Peyer's patch (tissue), 4 donors: ENCODE data around the gene UQCRC1. TPM values are rescaled to one million over a fixed set of nuclear protein-coding genes. Genes with fewer than 3 reads are reported as not detected.

ENCODE experiments used
- DNase-seq, 3 donors: peaks; one replicate each; pipeline ENCODE4 v3.0.0-alpha.2; 2017 to 2019
- H3K27ac ChIP-seq, 4 donors: fragments of 200-600 bp; sonication (generic); one replicate each; pipeline ENCODE4 v1.5.1; 2016 to 2019
- H3K27me3 ChIP-seq, 2 donors: fragments of 200-600 bp; sonication (generic); one replicate each; pipeline ENCODE4 v1.5.1; 2019
- H3K36me3 ChIP-seq, 3 donors: fragments of 200-600 bp; sonication (generic); one replicate each; pipeline ENCODE4 v1.5.1; 2016 to 2019
- H3K4me1 ChIP-seq, 4 donors: fragments of 200-600 bp; sonication (generic); one replicate each; pipeline ENCODE4 v1.5.1; 2016 to 2019
- H3K4me3 ChIP-seq, 4 donors: fragments of 200-600 bp; sonication (generic); 1 replicate in 3 of 4; 2 replicates in 1 of 4; pipeline ENCODE4 v1.5.1; 2016 to 2019; ENCODE audit warnings: mild to moderate bottlenecking in 1 of 4
- H3K9me3 ChIP-seq, 4 donors: fragments of 200-600 bp; sonication (generic); one replicate each; pipeline ENCODE4 v1.5.1; 2016 to 2019; ENCODE audit warnings: mild to moderate bottlenecking in 1 of 4
- POLR2A ChIP-seq, 2 donors: fragments of 450-650 bp; IDR thresholded peaks; one replicate each; pipeline ENCODE4 v1.5.1; 2017; ENCODE audit warnings: antibody characterized with exemption in 2 of 2, mild to moderate bottlenecking in 2 of 2, moderate library complexity in 2 of 2
- total RNA-seq, 4 donors: library from RNA; depleted of rRNA; stranded (reverse); fragments of >200 nt; gene quantifications; one replicate each; pipeline ENCODE4 v1.1.0, GENCODE V29; 2016
- TF ChIP-seq, protein P1 (sequence below), 6 experiments: fragments of 450-650 bp in 4 of 6; fragments of 200-600 bp in 2 of 6; sonication (generic) in 1 of 6; IDR thresholded peaks; one replicate each; pipeline ENCODE4 v1.5.1; 2017 to 2019; ENCODE audit warnings: antibody characterized with exemption in 6 of 6, mild to moderate bottlenecking in 3 of 6, moderate library complexity in 1 of 6

Gene UQCRC1
- 100 to 1,000 TPM; 313 to 857 (median 761) TPM for total RNA-seq

GRCh38 chr3:48609088-48610005 lies at the start of gene UQCRC1:
UQCRC1 (minus strand) TSS chr3:48609646; CDS start chr3:48609620, 26 bp downstream.
- H3K9me3 ChIP-seq, result no peaks in the 10 kb centered on the region
- H3K4me1 ChIP-seq, result peaks cover 0 to 10% (median 0%) of the 10 kb centered on the region in 4 donors
- H3K27ac ChIP-seq, result peak within 1 kb of the TSS; percentile 78 to 96 (median 88)
- peaks cover 0 to 34% (median 0%) of the 10 kb centered on the region in 3 donors for H3K36me3 ChIP-seq
- H3K4me3 ChIP-seq, result peak within 1 kb of the TSS; percentile 82 to 100 (median 86)
- no peaks in the 10 kb centered on the region for H3K27me3 ChIP-seq
- TF ChIP-seq, protein P1, sequence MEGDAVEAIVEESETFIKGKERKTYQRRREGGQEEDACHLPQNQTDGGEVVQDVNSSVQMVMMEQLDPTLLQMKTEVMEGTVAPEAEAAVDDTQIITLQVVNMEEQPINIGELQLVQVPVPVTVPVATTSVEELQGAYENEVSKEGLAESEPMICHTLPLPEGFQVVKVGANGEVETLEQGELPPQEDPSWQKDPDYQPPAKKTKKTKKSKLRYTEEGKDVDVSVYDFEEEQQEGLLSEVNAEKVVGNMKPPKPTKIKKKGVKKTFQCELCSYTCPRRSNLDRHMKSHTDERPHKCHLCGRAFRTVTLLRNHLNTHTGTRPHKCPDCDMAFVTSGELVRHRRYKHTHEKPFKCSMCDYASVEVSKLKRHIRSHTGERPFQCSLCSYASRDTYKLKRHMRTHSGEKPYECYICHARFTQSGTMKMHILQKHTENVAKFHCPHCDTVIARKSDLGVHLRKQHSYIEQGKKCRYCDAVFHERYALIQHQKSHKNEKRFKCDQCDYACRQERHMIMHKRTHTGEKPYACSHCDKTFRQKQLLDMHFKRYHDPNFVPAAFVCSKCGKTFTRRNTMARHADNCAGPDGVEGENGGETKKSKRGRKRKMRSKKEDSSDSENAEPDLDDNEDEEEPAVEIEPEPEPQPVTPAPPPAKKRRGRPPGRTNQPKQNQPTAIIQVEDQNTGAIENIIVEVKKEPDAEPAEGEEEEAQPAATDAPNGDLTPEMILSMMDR (IDR thresholded peaks at IDR 0.05), result peak; percentile 50 to 97 (median 90)
- TF ChIP-seq POLR2A (IDR thresholded peaks at IDR 0.05), result peak; percentile 82 to 93
- peak; percentile 85 to 95 (median 93) for DNase-seq

GRCh38 chr3:48656841-48657281 lies 47.4 kb upstream of the UQCRC1 start:
- Histone ChIP-seq H3K36me3 (no peaks in the 10 kb centered on the region), H3K27ac (peak overlapping the region; percentile 62 to 84 (median 74)), H3K27me3 (peaks cover 0 to 5% of the 10 kb centered on the region in 2 donors), H3K4me3 (peak overlapping the region; percentile 47 to 81 (median 72)), H3K4me1 (peaks cover 0 to 30% (median 8%) of the 10 kb centered on the region in 4 donors), H3K9me3 (no peaks in the 10 kb centered on the region)
- TF ChIP-seq POLR2A (IDR thresholded peaks at IDR 0.05), result no peak
- TF ChIP-seq, protein P1 (IDR thresholded peaks at IDR 0.05), result no peak
- DNase-seq, result no peak

- no peak for TF ChIP-seq POLR2A (IDR thresholded peaks at IDR 0.05)
- TF ChIP-seq, protein P1 (IDR thresholded peaks at IDR 0.05), result peak; percentile 66 to 87 (median 80)
- DNase-seq, result peak; percentile 83 to 91 (median 87)
- Histone ChIP-seq H3K4me3 (peak overlapping the region; percentile 47 to 81 (median 72)), H3K9me3 (no peaks in the 10 kb centered on the region), H3K4me1 (peaks cover 0 to 24% (median 5%) of the 10 kb centered on the region in 4 donors), H3K27me3 (peaks cover 0 to 3% of the 10 kb centered on the region in 2 donors), H3K36me3 (no peaks in the 10 kb centered on the region), H3K27ac (peak overlapping the region; percentile 62 to 84 (median 74))
Measured at GRCh38 chr3:48656061-48656840, 46.8 kb upstream of the UQCRC1 start.

GRCh38 chr3:48655606-48656005 lies 46.2 kb upstream of the UQCRC1 start:
- Histone ChIP-seq H3K36me3 (no peaks in the 10 kb centered on the region), H3K9me3 (no peaks in the 10 kb centered on the region), H3K4me3 (peak overlapping the region; percentile 47 to 81 (median 72)), H3K27ac (peak overlapping the region; percentile 62 to 84 (median 74)), H3K4me1 (peaks cover 0 to 21% (median 2%) of the 10 kb centered on the region in 4 donors), H3K27me3 (no peaks in the 10 kb centered on the region)
- TF ChIP-seq, protein P1 (IDR thresholded peaks at IDR 0.05), result no peak
- TF ChIP-seq POLR2A (IDR thresholded peaks at IDR 0.05), result no peak
- DNase-seq, result peak in 2 of 3 donors; percentile 72 to 80

DNA sequence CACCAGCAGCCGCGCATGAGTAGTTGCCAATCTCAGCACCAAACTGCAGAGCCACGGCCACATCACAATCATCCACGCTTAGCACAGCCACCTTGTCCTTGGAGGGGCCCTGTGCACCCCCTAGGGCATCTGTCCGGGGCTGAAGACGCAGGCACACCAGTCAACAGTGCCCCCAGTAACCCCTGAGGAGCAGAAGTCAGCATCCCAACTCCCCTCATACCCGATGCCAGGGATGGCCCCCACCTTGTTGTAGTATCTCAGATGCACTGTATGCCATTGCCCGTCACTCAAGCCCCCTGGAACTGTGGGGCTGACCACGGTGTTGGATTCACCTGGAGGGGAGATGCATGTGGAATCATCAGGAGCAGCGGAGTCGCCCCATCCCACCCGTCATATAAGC lies 45.6 kb upstream of the UQCRC1 start:
- DNase-seq, result no peak

More for the DNA sequence above, 45.6 kb upstream of the UQCRC1 start:
- Histone ChIP-seq H3K36me3 (no peaks in the 10 kb centered on the region), H3K9me3 (no peaks in the 10 kb centered on the region), H3K27ac (no peak overlapping the region), H3K4me3 (no peak overlapping the region), H3K27me3 (no peaks in the 10 kb centered on the region), H3K4me1 (peaks cover 0 to 21% (median 2%) of the 10 kb centered on the region in 4 donors)
- TF ChIP-seq, protein P1 (IDR thresholded peaks at IDR 0.05), result no peak
- TF ChIP-seq POLR2A (IDR thresholded peaks at IDR 0.05), result no peak
